Eye (tissue), 1 donor: ENCODE measurements around the gene MAPRE3.

ENCODE experiments used
- DNase-seq: peaks from one replicate; pipeline ENCODE4 v3.0.0-alpha.2; 2015

MAPRE3 gene

GRCh38 chr2:27018142-27018541, 47.7 kb downstream of the MAPRE3 start:
- no peak for DNase-seq

DNA sequence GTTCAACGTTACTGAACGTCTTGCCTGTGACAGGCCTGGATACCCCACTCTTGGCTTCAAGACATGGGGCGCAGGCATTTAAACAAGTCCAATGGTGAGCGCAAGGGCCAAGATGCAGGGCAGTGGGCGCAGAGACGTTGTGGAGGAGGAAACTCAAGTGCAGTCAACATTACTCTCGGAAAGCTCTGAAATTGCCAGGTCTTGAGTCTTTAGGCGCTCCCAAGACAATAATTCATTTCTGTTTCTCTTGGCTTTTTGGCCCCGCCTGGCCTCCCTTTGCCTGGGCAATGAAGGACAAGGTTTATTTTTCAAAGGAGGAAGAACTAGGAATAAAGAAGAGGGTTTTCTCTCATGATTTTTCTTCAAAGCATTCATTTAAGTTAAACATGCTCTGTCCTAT, 49.0 kb downstream of the MAPRE3 start:
- no peak for DNase-seq

DNA sequence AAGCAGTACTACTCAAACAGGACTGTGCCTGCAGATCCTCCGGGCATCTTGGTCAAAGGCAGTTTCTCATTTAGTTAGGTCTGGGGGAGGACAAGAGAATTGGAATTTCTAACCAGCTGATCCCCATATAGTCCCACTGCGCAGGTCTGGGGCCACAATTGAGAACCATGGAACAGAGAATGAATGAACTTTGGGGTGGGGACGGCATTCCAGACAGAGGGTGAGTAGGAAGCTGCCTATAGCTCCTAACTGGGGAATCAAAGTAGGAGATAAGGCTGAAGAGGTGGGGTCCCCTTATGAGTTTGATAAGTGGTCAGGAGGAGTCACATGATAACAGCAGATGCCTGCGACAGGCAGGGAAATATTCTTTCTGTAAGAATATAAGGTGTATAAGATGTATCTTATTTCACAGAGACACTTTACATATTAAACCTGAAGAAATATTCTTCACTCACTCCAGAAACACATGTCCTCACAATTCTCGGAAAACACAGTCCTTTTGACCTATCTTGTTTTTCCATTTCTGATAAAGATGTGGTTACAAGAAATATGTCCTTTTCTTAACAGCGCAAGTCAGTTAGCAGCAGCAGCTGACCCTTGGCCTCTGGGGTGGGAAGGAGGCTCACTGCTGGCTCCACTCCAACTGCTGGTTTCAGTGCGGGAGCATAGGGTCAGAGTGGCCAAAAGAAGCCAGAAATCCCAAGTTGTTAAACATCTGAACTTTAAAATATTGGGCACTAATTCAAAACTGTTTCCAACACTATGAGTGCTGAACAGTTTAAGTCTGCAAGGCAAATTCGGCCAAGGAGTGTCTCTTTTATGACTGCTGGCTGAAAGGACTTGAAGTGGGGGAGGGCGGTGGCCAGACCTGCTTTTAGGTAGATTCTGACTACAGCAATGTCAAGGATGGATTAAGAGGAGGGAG, 49.8 kb downstream of the MAPRE3 start:
- no peak for DNase-seq

DNA sequence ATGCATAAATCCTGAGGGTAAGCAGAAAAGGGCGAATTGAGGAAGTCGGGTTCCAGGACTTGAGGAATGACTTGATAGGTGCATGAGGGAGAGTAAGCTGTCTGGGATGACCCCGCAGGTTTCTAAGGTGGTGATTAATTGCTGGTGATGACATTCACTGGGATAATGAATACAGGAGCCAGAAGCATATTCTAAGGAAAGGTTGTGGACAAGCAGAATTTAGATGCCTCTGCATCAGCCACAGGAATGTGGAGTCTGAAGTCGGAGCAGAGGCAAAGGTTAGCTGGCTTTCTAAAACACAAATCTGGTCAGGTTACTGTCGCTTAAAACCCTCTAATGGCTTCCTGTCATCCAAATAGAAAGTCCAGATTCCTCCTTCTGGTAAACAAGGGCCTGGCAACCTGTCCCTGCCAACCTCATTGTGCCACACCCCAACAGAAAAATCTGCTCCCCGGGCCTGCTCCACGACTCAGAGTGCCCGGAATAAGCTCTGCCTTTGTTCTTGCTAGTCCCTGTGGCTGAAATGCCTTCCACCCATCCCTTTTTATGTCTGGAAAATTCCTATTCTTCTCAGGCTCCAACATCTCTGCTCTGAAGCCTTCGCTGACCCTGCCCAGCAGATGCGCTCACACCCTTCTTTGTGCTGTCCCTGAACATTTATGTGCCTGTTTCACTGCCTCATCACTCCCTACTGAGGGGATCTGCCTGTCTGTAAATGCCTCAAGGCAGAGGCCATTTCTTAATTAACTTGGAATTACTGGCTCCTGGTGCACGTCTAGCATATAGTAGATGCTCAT, 51.0 kb downstream of the MAPRE3 start:
- DNase-seq = no peak

DNA sequence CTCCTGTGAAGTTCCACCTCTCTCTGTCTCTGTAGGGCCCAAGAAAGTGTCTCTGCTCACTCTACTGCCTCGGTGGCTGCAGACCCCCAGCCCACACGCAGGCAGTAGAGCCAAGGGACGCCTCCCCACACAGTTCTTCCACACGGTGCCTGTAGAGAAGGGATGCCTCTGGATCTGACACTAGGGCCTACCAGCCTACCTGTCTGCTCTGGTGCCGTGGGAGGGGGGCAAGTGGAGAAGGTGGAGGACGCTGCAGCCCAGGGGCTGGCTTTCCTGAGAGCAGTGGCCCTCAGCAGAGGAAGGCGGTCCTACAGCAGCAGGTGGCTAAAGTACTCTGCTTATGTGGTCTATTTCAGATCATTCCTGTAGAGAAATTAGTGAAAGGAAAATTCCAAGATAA, 53.3 kb downstream of the MAPRE3 start:
- no peak for DNase-seq

GRCh38 chr2:27024188-27024587, 53.8 kb downstream of the MAPRE3 start:
- no peak for DNase-seq

DNA sequence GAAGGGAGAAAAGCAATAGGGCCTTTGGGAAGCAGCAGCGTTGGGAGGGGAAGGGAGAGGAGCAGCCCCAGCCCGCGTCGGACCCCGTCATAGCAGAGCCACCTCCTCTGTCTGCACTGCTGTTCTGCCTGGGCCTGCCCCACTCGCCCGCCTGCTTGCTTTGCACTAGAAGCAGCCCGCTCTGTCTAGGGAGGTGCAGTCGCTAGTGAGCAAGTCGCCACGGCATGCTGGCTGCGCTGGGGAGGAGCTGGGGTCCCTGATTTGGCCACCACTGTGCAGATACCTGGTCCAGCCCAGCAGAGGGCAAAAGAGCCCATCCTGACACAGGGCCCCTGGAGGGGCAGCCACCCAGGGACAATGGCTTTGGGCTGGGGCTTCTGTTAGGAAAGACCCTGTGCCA, 54.4 kb downstream of the MAPRE3 start:
- DNase-seq = no peak

DNA sequence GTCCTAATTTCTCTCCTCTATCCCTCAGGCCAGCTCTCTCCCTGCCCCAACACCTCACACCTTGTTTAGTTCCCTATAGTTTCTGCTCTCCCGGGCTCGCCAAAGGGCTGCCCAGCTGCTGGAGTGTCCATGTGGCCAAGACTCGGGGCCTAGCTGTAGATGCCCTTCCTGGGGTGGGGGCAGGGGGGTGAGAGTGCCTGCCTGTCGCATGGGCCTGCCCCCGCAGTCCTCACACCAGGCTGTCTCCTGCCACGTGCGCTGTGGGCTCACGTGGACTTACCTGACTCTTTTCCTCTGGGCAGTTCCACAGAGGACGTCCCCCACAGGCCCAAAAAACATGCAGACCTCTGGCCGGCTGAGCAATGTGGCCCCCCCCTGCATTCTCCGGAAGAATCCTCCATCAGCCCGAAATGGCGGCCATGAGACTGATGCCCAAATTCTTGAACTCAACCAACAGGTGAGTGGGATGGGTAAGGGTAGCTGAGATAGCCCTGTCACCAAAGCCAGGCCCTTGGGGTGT, 54.9 kb downstream of the MAPRE3 start:
- DNase-seq = no peak

DNA sequence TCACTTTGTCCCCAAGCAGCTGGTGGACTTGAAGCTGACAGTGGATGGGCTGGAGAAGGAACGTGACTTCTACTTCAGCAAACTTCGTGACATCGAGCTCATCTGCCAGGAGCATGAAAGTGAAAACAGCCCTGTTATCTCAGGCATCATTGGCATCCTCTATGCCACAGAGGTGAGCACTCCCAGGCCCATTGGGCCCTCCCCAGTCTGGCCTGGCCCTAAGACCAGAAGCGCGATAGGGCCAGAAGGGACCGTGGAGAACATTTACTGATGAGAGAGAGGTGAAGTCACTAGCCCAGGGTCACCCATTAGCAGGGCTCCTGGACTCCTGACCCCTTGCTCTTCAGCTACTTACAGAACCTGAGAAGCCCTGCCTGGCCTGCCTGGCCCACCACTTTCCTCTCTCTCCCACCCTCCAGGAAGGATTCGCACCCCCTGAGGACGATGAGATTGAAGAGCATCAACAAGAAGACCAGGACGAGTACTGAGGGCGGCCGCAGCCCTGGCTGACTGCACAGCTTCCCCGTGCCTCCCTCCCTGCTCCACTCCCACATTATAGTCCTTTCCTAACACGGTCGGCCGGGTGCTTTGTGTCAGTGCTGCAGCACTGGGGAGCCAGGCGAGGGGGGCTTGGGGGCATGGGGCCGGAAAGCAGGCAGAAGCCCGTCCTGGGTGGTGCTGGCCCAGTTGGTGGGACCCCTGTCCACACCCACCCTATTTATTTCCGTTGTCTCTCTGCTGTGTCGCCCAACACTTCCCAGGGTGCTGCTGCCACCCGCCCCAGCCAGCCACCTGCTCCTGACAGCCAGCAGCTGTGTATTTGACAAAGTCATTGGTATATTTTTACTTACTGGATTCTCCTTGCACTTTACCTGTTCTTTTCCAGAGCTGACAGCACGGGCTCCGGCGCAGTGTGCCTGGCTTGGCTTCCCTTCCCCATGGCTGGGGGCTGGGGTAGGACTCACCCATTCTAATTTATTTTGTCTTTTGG, 55.7 kb downstream of the MAPRE3 start:
- no peak for DNase-seq

DNA sequence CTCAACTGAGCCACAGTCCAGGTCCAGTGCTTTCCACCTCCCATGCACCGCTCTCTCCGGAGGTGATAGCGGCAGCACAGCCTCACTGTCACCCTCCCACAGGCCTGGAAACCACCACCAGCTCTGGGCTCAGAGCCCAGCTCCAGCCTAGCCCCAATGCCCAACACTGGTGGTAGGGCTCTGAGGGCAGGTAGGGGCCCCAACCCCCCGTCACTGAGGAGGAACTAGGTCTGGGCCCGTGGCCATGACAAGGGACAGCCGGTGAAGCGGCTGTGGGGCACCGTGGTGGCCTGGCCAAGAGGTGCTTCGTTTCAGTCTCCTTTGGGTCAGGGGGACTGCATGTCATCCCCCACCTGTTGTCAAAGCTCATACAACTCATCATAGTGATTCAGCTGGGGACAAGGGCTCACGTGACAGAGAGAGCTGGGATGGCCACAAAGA, 56.8 kb downstream of the MAPRE3 start:
- no peak for DNase-seq

- DNase-seq = no peak
These were observed 58.6 kb downstream of the MAPRE3 start for GRCh38 chr2:27029051-27029450.

DNA sequence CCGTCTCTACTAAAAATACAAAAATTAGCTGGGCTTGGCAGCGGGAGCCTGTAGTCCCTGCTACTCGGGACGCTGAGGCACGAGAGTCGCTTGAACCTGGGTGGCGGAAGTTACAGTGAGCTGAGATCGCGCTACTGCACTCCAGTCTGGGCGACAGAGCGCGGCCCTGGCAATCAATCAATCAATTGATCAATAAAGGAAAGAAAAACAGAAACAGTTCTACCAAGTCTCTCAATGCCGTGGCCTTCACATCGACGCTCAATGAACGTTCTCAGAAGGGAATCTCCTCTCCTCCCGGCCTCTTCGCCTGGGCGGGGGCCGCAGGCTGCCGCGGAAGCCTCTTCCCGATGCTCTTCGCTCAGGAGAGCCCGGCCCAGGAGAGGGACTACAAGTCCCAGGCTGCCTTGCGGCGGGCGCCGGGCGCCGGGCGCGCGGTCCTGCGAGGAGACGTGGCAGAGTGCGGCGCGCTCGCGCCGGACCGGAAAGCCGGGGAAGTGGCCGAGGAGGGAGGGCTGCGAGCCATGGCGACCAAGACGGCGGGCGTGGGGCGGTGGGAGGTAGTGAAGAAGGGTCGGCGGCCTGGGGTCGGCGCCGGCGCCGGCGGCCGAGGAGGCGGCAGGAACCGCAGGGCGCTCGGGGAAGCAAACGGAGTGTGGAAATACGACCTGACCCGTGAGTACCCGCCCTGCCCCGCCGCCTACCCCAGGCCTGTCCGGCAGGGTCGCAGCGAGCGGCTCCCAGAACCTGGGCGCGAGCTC, 62.2 kb downstream of the MAPRE3 start, which contains the start of gene TMEM214:
Gene TMEM214, plus strand, starts transcription at position 471 of the 758 bp plus-strand sequence. Its CDS starts 51 bp downstream, at position 522.
- peak; percentile 94 for DNase-seq

DNA sequence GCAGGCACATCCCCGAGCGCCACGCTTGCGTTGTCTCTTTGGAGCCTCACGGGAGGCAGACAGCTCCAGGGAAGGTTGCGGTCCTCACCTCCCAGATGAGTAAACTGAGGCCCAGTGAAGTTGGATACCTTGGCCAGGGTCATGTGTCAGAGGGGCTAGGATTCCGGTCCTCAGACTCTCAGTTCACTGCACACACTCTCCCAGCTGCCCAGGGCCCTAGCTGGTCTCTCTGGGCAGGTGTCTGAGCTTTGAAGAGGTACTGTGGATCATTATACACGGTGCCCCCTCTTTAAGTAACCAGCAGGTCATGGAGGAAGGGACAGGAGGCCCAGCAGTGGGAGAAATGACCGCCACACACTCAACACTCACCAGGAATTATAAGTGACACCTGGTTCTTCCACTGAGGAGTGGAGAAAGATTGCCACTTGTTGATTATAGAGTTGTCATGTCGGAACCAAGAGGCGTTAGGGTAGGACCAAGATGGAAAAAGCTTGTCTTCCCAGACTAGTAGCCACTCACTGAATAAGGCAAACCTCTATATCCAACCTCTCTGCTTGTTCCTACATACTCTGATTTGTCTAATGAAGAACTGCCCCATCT, 62.9 kb downstream of the MAPRE3 start:
- no peak for DNase-seq

- no peak for DNase-seq
These were observed 67.6 kb downstream of the MAPRE3 start for GRCh38 chr2:27038012-27038411.

- no peak for DNase-seq
These were observed 68.3 kb downstream of the MAPRE3 start for GRCh38 chr2:27038631-27039339.

- DNase-seq = no peak
These were observed 69.0 kb downstream of the MAPRE3 start for GRCh38 chr2:27039426-27039825.

DNA sequence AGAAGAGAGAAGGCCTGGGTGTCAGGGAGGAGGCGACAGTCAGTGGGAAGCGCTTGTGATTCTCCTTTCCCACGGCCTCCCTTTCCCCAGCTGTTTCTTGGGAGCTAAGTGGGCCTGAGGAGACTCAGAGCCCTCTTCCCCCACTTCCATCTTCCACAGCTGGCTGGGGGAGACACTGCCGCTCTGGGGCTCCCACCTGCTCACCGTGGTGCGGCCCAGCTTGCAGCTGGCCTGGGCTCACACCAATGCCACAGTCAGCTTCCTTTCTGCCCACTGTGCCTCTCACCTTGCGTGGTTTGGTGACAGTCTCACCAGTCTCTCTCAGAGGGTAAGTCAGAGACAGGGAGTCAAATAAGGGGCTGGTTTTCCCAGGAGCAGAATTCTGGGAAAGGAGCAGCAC, 69.4 kb downstream of the MAPRE3 start:
- no peak for DNase-seq

GRCh38 chr2:27040282-27040681, 69.8 kb downstream of the MAPRE3 start:
- DNase-seq = no peak

DNA sequence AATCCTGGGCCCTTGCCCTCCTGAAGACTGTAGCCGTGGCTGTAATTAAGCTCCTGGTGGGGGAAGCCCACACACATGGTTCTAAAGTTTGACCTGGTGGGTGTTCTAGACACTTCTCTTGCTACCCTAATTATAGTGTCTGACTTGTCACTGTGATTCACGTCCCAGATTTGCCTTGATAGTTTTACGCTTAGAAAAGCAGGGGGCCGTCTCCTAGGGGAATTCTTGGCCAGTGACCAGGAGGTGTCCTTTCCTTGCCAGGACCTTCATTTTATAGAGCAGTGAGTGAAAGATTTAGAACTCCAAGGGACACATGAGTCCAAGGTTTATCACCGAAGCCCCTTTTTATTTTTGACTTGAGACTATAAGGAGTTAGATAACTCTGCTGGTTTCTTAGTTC, 71.3 kb downstream of the MAPRE3 start:
- peak; percentile 42 for DNase-seq

GRCh38 chr2:27042159-27042661, 71.8 kb downstream of the MAPRE3 start:
- DNase-seq = no peak
